CD14-positive monocyte (primary cell): ENCODE results near the gene TMEM182. TPM values are rescaled to one million over a fixed set of nuclear protein-coding genes. Genes with fewer than 3 reads are reported as not detected.

Experiments
- DNase-seq, 3 donors: peaks; one replicate each; pipeline ENCODE4 v3.0.0-alpha.2; 2011 to 2022
- H2AFZ ChIP-seq: 2 replicates; pipeline ENCODE4 v1.6.0; 2012; ENCODE audit warnings: mild to moderate bottlenecking, low read depth, low read length, inconsistent platforms; ENCODE audit not compliant: insufficient read depth, poor library complexity, severe bottlenecking
- H3K27ac ChIP-seq, 2 donors: 1 replicate in 1 of 2; 2 replicates in 1 of 2; pipeline ENCODE4 v1.5.1; 2012 to 2013; ENCODE audit warnings: low read length in 2 of 2, control low read depth in 1 of 2, inconsistent platforms in 1 of 2, low read depth in 1 of 2, mild to moderate bottlenecking in 1 of 2
- H3K27me3 ChIP-seq, 2 donors: one replicate each; pipeline versions ENCODE4 v1.6.0 to v1.6.1; 2011 to 2013; ENCODE audit warnings: low read length in 2 of 2; ENCODE audit not compliant: control insufficient read depth in 2 of 2, insufficient read depth in 2 of 2
- H3K36me3 ChIP-seq, 2 donors: replicated peaks in 1 of 2; 1 replicate in 1 of 2; 2 replicates in 1 of 2; pipeline versions ENCODE4 v1.5.1 to v1.6.1; 2012 to 2013; ENCODE audit warnings: low read length in 2 of 2, control low read depth in 1 of 2, inconsistent platforms in 1 of 2, mild to moderate bottlenecking in 1 of 2; ENCODE audit not compliant: insufficient read depth in 2 of 2, control insufficient read depth in 1 of 2
- H3K4me1 ChIP-seq, 2 donors: 1 replicate in 1 of 2; 2 replicates in 1 of 2; pipeline versions ENCODE4 v1.5.1 to v1.6.1; 2012 to 2013; ENCODE audit warnings: low read length in 2 of 2, control low read depth in 1 of 2, inconsistent platforms in 1 of 2, mild to moderate bottlenecking in 1 of 2, moderate library complexity in 1 of 2; ENCODE audit not compliant: insufficient read depth in 2 of 2, control insufficient read depth in 1 of 2
- H3K4me2 ChIP-seq: replicated peaks from 2 replicates; pipeline ENCODE3; 2012; ENCODE audit warnings: low read length, moderate library complexity, mild to moderate bottlenecking; ENCODE audit not compliant: poor library complexity, severe bottlenecking; ENCODE audit errors: extremely low read depth
- H3K4me3 ChIP-seq, 3 experiments: fragments of 200-600 bp in 1 of 3; sonication (generic) in 1 of 3; replicated peaks in 1 of 3; 1 replicate in 2 of 3; 2 replicates in 1 of 3; pipeline ENCODE4 v1.5.1; 2011 to 2013; ENCODE audit warnings: low read length in 3 of 3, mild to moderate bottlenecking in 3 of 3, control low read depth in 2 of 3, low read depth in 2 of 3, inconsistent platforms in 1 of 3, moderate library complexity in 1 of 3
- H3K79me2 ChIP-seq: 2 replicates; pipeline ENCODE4 v1.6.0; 2012; ENCODE audit warnings: mild to moderate bottlenecking, control low read depth, inconsistent platforms, low read length, moderate library complexity; ENCODE audit not compliant: insufficient read depth
- H3K9ac ChIP-seq: 2 replicates; pipeline ENCODE4 v1.6.0; 2017; ENCODE audit warnings: low read length, mild to moderate bottlenecking; ENCODE audit not compliant: insufficient read depth, poor library complexity, severe bottlenecking
- H3K9me3 ChIP-seq, 2 donors: replicated peaks in 1 of 2; 1 replicate in 1 of 2; 2 replicates in 1 of 2; pipeline versions ENCODE4 v1.5.1 to v1.6.1; 2012 to 2013; ENCODE audit warnings: low read length in 2 of 2, control low read depth in 1 of 2; ENCODE audit not compliant: control insufficient read depth in 1 of 2, insufficient read depth in 1 of 2
- H4K20me1 ChIP-seq: 2 replicates; pipeline ENCODE4 v1.6.0; 2012; ENCODE audit warnings: mild to moderate bottlenecking, low read length, control low read depth, moderate library complexity; ENCODE audit not compliant: insufficient read depth
- H3K27ac Mint-ChIP-seq, 7 donors: one replicate each; pipeline ENCODE4 v1.8.0; 2020; ENCODE audit warnings: mild to moderate bottlenecking in 7 of 7, mixed read lengths in 7 of 7, moderate library complexity in 6 of 7, inconsistent platforms in 2 of 7
- H3K27me3 Mint-ChIP-seq, 3 donors: one replicate each; pipeline ENCODE4 v1.8.0; 2021 to 2022; ENCODE audit warnings: low read depth in 3 of 3, mild to moderate bottlenecking in 3 of 3, mixed read lengths in 3 of 3, moderate library complexity in 3 of 3, inconsistent platforms in 1 of 3
- H3K36me3 Mint-ChIP-seq, 2 donors: one replicate each; pipeline ENCODE4 v1.8.0; 2020; ENCODE audit warnings: mixed read lengths in 2 of 2, inconsistent platforms in 1 of 2, mild to moderate bottlenecking in 1 of 2
- H3K4me1 Mint-ChIP-seq: one replicate; pipeline ENCODE4 v1.8.0; 2020; ENCODE audit warnings: mild to moderate bottlenecking, mixed read lengths
- H3K4me3 Mint-ChIP-seq, 2 donors: one replicate each; pipeline ENCODE4 v1.8.0; 2020; ENCODE audit warnings: mild to moderate bottlenecking in 2 of 2, mixed read lengths in 2 of 2, moderate library complexity in 1 of 2
- H3K9me3 Mint-ChIP-seq, 7 donors: one replicate each; pipeline ENCODE4 v1.8.0; 2020 to 2022; ENCODE audit warnings: mixed read lengths in 7 of 7, mild to moderate bottlenecking in 6 of 7, moderate library complexity in 6 of 7, inconsistent platforms in 2 of 7
- WGBS: methylation state at CpG from one replicate; pipeline ENCODE4 v1.1.5; 2013; ENCODE audit warnings: missing lambda C conversion rate; ENCODE audit not compliant: insufficient coverage; 5-methylcytosine and 5-hydroxymethylcytosine counted together
- intact Hi-C, 2 donors: fragments of 100-400 bp; cut with micrococcal nuclease; formaldehyde crosslinking; loops; one replicate each; pipeline versions ENCODE4 v1.15.0 to v1.15.1; 2023
- polyA plus RNA-seq, 3 donors: library from polyadenylated mRNA; depleted of rRNA in 1 of 3; unstranded in 2 of 3; stranded (reverse) in 1 of 3; fragments of 300-500 nt in 2 of 3; fragments of >200 nt in 1 of 3; fragmentation: Illumina TruSeq in 2 of 3; gene quantifications; 1 replicate in 2 of 3; 2 replicates in 1 of 3; pipeline ENCODE4 v1.2.3, GENCODE V29; 2012 to 2021
- TF ChIP-seq, protein P1 (sequence below): fragments of 200-600 bp; IDR thresholded peaks from one replicate; pipeline ENCODE4 v1.8.0; 2022; ENCODE audit warnings: antibody characterized with exemption, mild to moderate bottlenecking

Gene TMEM182
- polyA plus RNA-seq, 3 donors: 0.24 to 0.69 (median 0.28) TPM

GRCh38 chr2:102852867-102853266, 91.0 kb downstream of the TMEM182 start:
- H3K36me3 Mint-ChIP-seq: no peaks in the 10 kb centered on the region
- H3K79me2 ChIP-seq: no peaks in the 10 kb centered on the region
- H3K4me1 ChIP-seq: peaks cover 5 to 6% of the 10 kb centered on the region in 2 donors
- no peak overlapping the region for H3K9ac ChIP-seq
- H3K4me3 ChIP-seq: no peak overlapping the region
- no peak overlapping the region for H3K27ac Mint-ChIP-seq
- TF ChIP-seq, protein P1, sequence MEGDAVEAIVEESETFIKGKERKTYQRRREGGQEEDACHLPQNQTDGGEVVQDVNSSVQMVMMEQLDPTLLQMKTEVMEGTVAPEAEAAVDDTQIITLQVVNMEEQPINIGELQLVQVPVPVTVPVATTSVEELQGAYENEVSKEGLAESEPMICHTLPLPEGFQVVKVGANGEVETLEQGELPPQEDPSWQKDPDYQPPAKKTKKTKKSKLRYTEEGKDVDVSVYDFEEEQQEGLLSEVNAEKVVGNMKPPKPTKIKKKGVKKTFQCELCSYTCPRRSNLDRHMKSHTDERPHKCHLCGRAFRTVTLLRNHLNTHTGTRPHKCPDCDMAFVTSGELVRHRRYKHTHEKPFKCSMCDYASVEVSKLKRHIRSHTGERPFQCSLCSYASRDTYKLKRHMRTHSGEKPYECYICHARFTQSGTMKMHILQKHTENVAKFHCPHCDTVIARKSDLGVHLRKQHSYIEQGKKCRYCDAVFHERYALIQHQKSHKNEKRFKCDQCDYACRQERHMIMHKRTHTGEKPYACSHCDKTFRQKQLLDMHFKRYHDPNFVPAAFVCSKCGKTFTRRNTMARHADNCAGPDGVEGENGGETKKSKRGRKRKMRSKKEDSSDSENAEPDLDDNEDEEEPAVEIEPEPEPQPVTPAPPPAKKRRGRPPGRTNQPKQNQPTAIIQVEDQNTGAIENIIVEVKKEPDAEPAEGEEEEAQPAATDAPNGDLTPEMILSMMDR: no peak
- no peaks in the 10 kb centered on the region for H4K20me1 ChIP-seq
- H3K9me3 Mint-ChIP-seq: peaks cover 5 to 23% (median 12%) of the 10 kb centered on the region in 7 donors
- H2AFZ ChIP-seq: no peak overlapping the region
- H3K4me3 Mint-ChIP-seq: no peak overlapping the region
- H3K27me3 ChIP-seq: no peaks in the 10 kb centered on the region
- no peak overlapping the region for H3K27ac ChIP-seq
- intact Hi-C loops: no loop called here
- 100% methylated on average over 1 of the region's 3 CpGs for WGBS
- peaks cover 8% of the 10 kb centered on the region for H3K4me1 Mint-ChIP-seq
- H3K27me3 Mint-ChIP-seq: no peaks in the 10 kb centered on the region
- no peak overlapping the region for H3K4me2 ChIP-seq
- no peak for DNase-seq
- no peaks in the 10 kb centered on the region for H3K36me3 ChIP-seq
- peaks cover 5 to 12% of the 10 kb centered on the region in 2 donors for H3K9me3 ChIP-seq

Other genes starting within 250 kb of the TMEM182 start
- gene SLC9A2, start 142.5 kb upstream of the TMEM182 start, polyA plus RNA-seq: not detected